Measurements from ENCODE around the gene TAC3. TPM values are rescaled to one million over a fixed set of nuclear protein-coding genes. Genes with fewer than 3 reads are reported as not detected.
A peak's percentile ranks its signal among the peaks of the same experiment; 100 is the strongest.

TAC3 gene
- total RNA-seq, 2 donors from 2014 or later, result 0.50 to 1.7 TPM

DNA sequence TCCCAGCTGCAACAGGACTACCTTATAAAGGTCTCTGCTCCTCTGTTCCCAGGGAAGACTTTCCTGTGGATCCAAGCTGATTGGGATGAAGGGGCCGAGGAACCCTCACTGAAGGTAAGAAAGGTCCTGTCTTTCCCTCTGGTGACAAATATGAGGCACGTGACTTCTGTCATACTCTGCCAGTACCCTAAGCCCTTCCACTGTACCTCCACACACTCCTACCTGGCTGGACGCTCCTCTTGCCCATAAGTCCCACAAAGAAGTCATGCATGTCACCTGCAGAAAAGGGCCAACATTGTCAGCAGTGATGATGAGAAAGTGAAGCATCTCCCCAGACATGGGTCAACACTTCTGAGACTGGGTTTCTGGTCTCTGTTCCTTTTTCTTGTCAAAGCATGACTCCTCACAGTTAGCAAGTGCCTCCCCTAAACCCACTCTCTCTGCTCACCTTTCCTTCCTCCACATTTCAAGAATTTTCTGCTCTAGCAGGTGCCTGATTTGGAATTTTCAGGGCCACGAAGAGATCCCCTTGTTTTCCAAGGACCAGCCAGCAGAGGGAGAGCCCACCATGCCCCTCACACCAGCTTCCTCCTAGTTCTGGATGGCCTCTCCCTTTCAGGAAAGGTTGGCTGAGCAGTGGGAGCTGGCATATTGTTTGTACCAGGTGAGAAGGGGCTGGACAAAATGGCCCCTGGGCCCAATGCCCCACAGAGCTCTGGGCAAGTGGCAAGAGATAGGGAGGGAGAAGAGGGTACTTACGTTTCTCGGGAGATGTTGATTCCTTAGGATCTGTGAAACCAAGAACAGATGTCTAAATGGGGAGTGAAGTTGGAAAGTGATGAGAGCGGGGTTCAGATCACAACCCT, 3.5 kb downstream of the TAC3 start:
- no peak for DNase-seq (ENCODE audit: low spot score in 2 of 2)
- Mint-ChIP-seq H3K36me3 (no peaks in the 10 kb centered on the region), H3K9me3 (no peaks in the 10 kb centered on the region), H3K27ac (no peak overlapping the region)
- no peak for ATAC-seq

- Mint-ChIP-seq H3K9me3 (no peaks in the 10 kb centered on the region), H3K27ac (peak overlapping the region in 1 of 2 donors; percentile 81), H3K36me3 (no peaks in the 10 kb centered on the region)
- ATAC-seq (peak; percentile 81 to 82), DNase-seq (ENCODE audit: low spot score in 2 of 2) (no peak)
These were observed 4.6 kb downstream of the TAC3 start for GRCh38 chr12:57011438-57012424.

- Mint-ChIP-seq H3K36me3 (no peaks in the 10 kb centered on the region), H3K9me3 (no peaks in the 10 kb centered on the region), H3K27ac (peak overlapping the region in 1 of 2 donors; percentile 81)
- no peak for DNase-seq (ENCODE audit: low spot score in 2 of 2)
- no peak for ATAC-seq
These were observed 5.6 kb downstream of the TAC3 start for GRCh38 chr12:57010627-57011247.

DNA sequence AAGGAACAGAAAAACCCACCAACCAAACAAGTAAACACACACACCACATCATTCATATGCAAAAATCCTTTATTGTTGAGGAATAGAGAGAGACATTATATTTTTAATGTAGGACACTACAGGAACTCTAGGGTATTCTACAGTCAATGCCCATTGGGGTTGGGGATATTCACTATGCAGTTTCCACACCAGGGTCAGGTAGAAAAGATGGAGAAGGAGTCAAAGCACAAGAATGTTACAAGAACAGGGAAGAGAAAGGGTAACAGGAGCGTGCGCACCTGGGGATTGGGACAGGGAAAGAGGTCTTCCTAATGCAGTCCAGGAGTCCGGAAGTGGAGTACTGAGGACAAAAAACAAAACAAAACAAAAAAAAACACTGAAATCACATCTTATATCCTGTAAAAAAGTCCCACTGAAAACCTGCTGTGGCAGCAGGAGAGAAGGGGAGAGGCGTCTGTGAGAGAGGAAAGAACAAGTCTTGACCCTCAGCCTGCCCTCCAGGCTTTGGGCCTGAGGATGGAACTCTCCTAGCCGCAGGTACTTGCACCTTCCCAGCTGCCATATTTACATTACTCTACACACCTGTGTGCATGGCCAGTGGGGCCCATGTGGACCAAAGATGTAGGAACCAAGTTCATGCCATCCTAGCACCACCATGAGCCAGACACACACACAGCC, 6.2 kb downstream of the TAC3 start:
- H3K36me3 Mint-ChIP-seq, result no peaks in the 10 kb centered on the region
- no peak overlapping the region for H3K27ac Mint-ChIP-seq
- ATAC-seq (no peak), DNase-seq (ENCODE audit: low spot score in 2 of 2) (no peak)
- H3K9me3 Mint-ChIP-seq, result no peaks in the 10 kb centered on the region

DNA sequence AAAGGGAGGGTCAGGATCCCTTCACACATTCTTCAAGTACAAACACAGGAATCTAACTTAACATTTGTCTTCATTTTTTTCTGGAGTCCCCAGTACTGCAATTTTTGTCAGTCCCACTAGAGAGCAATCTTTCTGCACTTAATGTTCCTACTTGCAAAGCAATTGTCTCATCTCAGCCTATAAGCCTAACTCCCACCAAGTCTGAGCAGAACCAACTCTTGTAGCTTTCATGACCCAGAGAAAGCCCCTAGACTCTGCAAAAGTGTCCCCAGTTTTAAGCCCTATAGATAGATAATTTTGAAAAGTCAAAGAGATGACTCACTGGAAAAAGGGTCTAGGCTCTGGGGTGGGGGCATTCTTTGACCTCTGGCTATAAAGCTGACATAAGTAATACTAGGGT, 8.2 kb downstream of the TAC3 start:
- H3K36me3 Mint-ChIP-seq, result peaks cover 13% of the 10 kb centered on the region in 2 donors
- peak; percentile 15 to 43 for ATAC-seq
- no peak overlapping the region for H3K27ac Mint-ChIP-seq
- DNase-seq (ENCODE audit: low spot score in 2 of 2), result no peak
- H3K9me3 Mint-ChIP-seq, result no peaks in the 10 kb centered on the region

GRCh38 chr12:57006809-57007475, 9.4 kb downstream of the TAC3 start:
- Mint-ChIP-seq H3K27ac (peak overlapping the region; percentile 73 to 77), H3K9me3 (no peaks in the 10 kb centered on the region), H3K36me3 (peaks cover 21 to 22% of the 10 kb centered on the region in 2 donors)
- DNase-seq (ENCODE audit: low spot score in 2 of 2), result no peak
- peak in 1 of 2 donors; percentile 4 for ATAC-seq

DNA sequence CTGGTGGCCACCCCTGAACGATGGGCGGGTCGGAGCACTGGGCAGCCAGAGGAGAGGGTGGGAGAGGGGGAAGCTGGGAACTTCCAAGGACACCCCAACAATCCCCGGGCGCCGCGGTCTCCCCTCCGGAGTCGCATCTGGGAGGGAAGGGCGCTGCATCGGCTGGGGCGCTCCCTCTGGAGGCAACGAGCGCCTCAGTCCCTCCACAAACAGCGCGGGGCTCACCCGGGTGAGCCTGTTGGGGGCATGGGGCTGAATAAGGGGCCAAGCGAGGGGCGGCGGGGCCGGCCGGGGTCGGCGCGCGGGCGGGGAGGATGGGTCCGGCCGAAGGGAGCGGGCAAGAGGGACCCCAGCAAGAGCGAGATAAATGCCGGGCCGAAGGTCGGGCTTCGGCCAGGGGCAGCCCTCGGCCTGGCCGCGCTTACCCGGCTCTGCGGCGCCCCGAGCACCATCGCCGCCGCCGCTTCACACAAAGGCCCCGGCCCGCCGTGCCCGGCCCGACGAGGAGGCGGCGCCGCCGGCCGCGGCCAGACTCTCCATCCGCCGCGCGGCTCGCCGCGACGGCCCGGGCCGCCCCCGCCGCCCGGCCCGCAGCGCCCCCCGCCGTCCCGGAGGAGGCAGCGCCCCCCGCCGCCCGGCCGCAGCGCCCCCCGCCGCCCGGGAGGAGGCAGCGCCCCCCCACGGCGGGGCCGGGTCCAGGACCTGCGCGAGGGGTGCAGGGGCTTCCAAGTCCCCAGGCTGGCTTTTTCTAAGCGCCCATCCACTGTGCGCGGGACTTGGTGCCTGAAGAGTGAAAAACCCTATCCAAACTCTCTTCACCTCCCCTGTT, 10.1 kb downstream of the TAC3 start, which contains the start of gene ZBTB39:
ZBTB39 (minus strand) TSS at position 567 of the 829 bp plus-strand sequence. CDS start 1,629 bp downstream, outside the sequence.
- ATAC-seq (peak; percentile 71 to 79), DNase-seq (ENCODE audit: low spot score in 2 of 2) (peak; percentile 71 to 81)
- Mint-ChIP-seq H3K9me3 (no peaks in the 10 kb centered on the region), H3K27ac (peak within 1 kb of the TSS; percentile 83 to 88), H3K36me3 (peaks cover 21 to 22% of the 10 kb centered on the region in 2 donors)

GRCh38 chr12:57004651-57005050, 11.7 kb downstream of the TAC3 start:
- DNase-seq (ENCODE audit: low spot score in 2 of 2), result no peak
- no peaks in the 10 kb centered on the region for H3K9me3 Mint-ChIP-seq
- H3K27ac Mint-ChIP-seq, result peak overlapping the region in 1 of 2 donors; percentile 48
- ATAC-seq, result no peak
- H3K36me3 Mint-ChIP-seq, result peaks cover 21 to 22% of the 10 kb centered on the region in 2 donors

DNA sequence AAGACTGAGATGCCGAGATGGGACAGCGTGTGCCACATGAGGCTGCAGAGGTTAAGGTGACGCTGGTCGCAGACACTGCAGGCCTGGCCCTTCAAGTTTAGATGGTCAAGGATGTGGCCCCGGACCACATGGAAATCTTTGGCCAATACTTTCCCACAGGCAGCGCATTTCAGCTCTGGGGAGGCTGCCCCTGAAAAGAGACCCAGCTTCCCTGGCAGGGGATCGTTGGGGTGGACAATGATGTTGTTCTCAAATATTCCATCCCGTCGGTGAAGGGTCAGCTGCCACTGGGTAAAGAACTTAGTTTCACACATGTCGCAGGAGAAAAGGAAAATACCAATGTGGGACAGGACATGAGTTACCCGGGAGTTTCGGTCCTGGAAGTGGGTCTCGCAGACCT, 12.9 kb downstream of the TAC3 start:
- H3K9me3 Mint-ChIP-seq, result no peaks in the 10 kb centered on the region
- DNase-seq (ENCODE audit: low spot score in 2 of 2) (no peak), ATAC-seq (no peak)
- peaks cover 21 to 29% of the 10 kb centered on the region in 2 donors for H3K36me3 Mint-ChIP-seq
- no peak overlapping the region for H3K27ac Mint-ChIP-seq

- no peak overlapping the region for H3K27ac Mint-ChIP-seq
- no peaks in the 10 kb centered on the region for H3K9me3 Mint-ChIP-seq
- H3K36me3 Mint-ChIP-seq, result peaks cover 26 to 40% of the 10 kb centered on the region in 2 donors
- DNase-seq (ENCODE audit: low spot score in 2 of 2), result peak in 1 of 2 donors; percentile 90
- peak in 1 of 2 donors; percentile 46 for ATAC-seq
These were observed 14.9 kb downstream of the TAC3 start for GRCh38 chr12:57001448-57001906.

- no peaks in the 10 kb centered on the region for H3K9me3 Mint-ChIP-seq
- ATAC-seq (peak; percentile 48 to 60), DNase-seq (ENCODE audit: low spot score in 2 of 2) (no peak)
- peaks cover 26 to 40% of the 10 kb centered on the region in 2 donors for H3K36me3 Mint-ChIP-seq
- H3K27ac Mint-ChIP-seq, result peak overlapping the region in 1 of 2 donors; percentile 81
These were observed 15.9 kb downstream of the TAC3 start for GRCh38 chr12:57000393-57000792.

GRCh38 chr12:56999456-56999855, 16.9 kb downstream of the TAC3 start:
- Mint-ChIP-seq H3K27ac (peak overlapping the region in 1 of 2 donors; percentile 81), H3K9me3 (no peaks in the 10 kb centered on the region), H3K36me3 (peaks cover 26 to 40% of the 10 kb centered on the region in 2 donors)
- ATAC-seq (peak in 1 of 2 donors; percentile 4), DNase-seq (ENCODE audit: low spot score in 2 of 2) (no peak)

GRCh38 chr12:56998981-56999380, 17.3 kb downstream of the TAC3 start:
- Mint-ChIP-seq H3K9me3 (no peaks in the 10 kb centered on the region), H3K36me3 (peaks cover 21 to 35% of the 10 kb centered on the region in 2 donors), H3K27ac (peak overlapping the region; percentile 81 to 95)
- DNase-seq (ENCODE audit: low spot score in 2 of 2), result peak in 1 of 2 donors; percentile 56
- peak; percentile 81 to 84 for ATAC-seq

- H3K9me3 Mint-ChIP-seq, result no peaks in the 10 kb centered on the region
- peak overlapping the region; percentile 81 to 95 for H3K27ac Mint-ChIP-seq
- peaks cover 15 to 28% of the 10 kb centered on the region in 2 donors for H3K36me3 Mint-ChIP-seq
- ATAC-seq (no peak), DNase-seq (ENCODE audit: low spot score in 2 of 2) (no peak)
These were observed 18.0 kb downstream of the TAC3 start for GRCh38 chr12:56998316-56998715.
